Activated CD8-positive, alpha-beta T cell treated with anti-CD3 and anti-CD28 coated beads, Interleukin-2, amount 10 ng/mL, durations not matched to agents 7 days and 5 days (primary cell): ENCODE data around the gene GDPD3. TPM values are rescaled to one million over a fixed set of nuclear protein-coding genes. Genes with fewer than 3 reads are reported as not detected.

ENCODE experiments used
- ATAC-seq: fragments of 150-1000 bp; cut with Tn5 transposase; one replicate; pipeline ENCODE4 v1.10.0; 2021; ENCODE audit warnings: moderate library complexity
- CTCF ChIA-PET: fragments of 350-600 bp; sonication (Branson Sonifier 250); formaldehyde crosslinking; loops from one replicate; lab custom pipeline; 2021; ENCODE audit warnings: antibody characterized with exemption; lab: Charles Lee
- POLR2A ChIA-PET: fragments of 350-600 bp; sonication (Branson Sonifier 250); formaldehyde crosslinking; loops from one replicate; lab custom pipeline; 2021; ENCODE audit warnings: antibody characterized with exemption; lab: Charles Lee
- DNase-seq: peaks from one replicate; pipeline ENCODE4 v3.0.0-alpha.2; 2020
- H3K27ac Mint-ChIP-seq: one replicate; pipeline ENCODE4 v1.8.0; 2021; ENCODE audit warnings: mild to moderate bottlenecking, mixed read lengths
- H3K27me3 Mint-ChIP-seq: one replicate; pipeline ENCODE4 v1.8.0; 2021; ENCODE audit warnings: low read depth, mixed read lengths
- H3K36me3 Mint-ChIP-seq: one replicate; pipeline ENCODE4 v1.8.0; 2021; ENCODE audit warnings: low read depth, mixed read lengths
- H3K4me1 Mint-ChIP-seq: one replicate; pipeline ENCODE4 v1.8.0; 2021; ENCODE audit warnings: low read depth, mixed read lengths
- H3K4me3 Mint-ChIP-seq: one replicate; pipeline ENCODE4 v1.8.0; 2021; ENCODE audit warnings: mild to moderate bottlenecking, mixed read lengths
- H3K9me3 Mint-ChIP-seq: one replicate; pipeline ENCODE4 v1.8.0; 2022; ENCODE audit warnings: mixed read lengths; ENCODE audit not compliant: insufficient read depth
- total RNA-seq, 2 experiments: library from RNA; stranded (reverse); gene quantifications; one replicate each; pipeline ENCODE4 v1.2.3, GENCODE V29; 2021

Gene GDPD3
- total RNA-seq, 2 experiments from 2014 or later: 10.5 to 12.6 TPM

DNA sequence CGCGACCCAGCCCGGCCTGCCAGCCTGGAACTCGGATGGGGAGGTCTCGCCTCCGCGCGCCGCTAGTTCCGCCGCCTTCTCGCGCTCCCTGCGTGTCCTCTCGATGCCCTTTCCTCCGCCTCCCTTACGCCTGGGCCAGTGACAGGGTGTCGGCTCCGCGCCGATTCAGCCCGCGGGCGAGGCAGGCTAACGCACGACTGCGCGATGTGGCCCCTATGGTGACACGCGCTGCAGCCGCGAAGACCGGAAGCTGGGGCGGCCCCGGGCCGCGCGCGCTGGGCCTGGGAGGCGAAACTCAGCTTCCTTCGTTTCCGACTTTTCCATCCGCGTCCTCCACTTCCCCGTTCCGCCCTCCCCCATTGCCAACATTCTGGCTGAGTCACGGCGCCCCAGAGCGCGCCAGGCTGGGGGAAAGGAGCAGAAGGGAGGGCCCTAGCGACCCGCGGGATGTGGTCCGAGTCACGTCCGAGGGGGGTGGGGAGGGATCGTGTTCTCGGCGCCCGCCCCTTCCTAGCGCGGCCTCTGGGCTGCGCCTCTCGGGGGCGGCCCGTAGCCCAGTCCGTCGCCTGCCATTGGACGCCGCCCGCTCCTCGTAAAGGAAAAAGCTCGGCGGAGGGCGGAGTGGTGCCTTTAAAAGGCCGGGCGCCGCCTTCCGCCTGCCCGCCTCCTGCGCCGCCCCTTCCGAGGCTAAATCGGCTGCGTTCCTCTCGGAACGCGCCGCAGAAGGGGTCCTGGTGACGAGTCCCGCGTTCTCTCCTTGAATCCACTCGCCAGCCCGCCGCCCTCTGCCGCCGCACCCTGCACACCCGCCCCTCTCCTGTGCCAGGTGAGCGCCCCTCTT is 48.0 kb downstream of the GDPD3 start, which contains the start of gene ALDOA:
TSS of gene ALDOA (plus strand) at position 659 of the 841 bp plus-strand sequence. CDS start 1,138 bp downstream, outside the sequence.
- peaks cover 56% of the 10 kb centered on the region for H3K36me3 Mint-ChIP-seq
- DNase-seq (peak; percentile 98), ATAC-seq (peak; percentile 88)
- H3K27me3 Mint-ChIP-seq: no peaks in the 10 kb centered on the region
- H3K27ac Mint-ChIP-seq: peak within 1 kb of the TSS; percentile 98
- ChIA-PET CTCF (interaction anchor here (0.7 to 6.7 kb wide), 9 partner anchors 8 to 120 kb away, joined by 3 to 82 read pairs (median 5); partner anchors contain the start of genes PPP4C, TBX6 and TLCD3B), POLR2A (interaction anchor here (0.6 to 5.6 kb wide), 12 partner anchors 8 to 567 kb away, joined by 3 to 60 read pairs (median 6); partner anchors contain the start of genes CD2BP2, CORO1A, PPP4C and TBX6)
- H3K4me3 Mint-ChIP-seq: peak within 1 kb of the TSS; percentile 99
- H3K9me3 Mint-ChIP-seq: no peaks in the 10 kb centered on the region
- H3K4me1 Mint-ChIP-seq: peaks cover 44% of the 10 kb centered on the region

DNA sequence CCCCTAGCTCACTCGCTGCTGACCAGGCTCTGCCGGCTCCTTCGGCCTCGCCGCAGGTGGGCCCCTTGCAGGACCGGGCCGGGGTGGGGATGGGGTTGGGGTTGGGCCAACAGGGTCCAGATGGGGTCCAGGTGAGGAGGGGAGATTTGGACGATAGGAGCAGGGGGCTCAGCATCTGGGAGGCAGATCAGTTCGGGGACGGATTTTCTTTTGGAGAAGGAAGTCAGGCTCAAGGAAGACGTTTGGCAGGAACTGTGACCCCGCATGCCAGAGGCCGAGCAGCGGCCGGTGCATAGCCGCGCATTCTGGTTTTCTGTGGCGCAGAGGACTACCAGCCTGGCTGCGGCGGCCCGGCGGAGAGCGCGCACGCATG is 48.6 kb downstream of the GDPD3 start:
- peaks cover 50% of the 10 kb centered on the region for H3K36me3 Mint-ChIP-seq
- ATAC-seq (no peak), DNase-seq (peak; percentile 34)
- H3K4me1 Mint-ChIP-seq: peaks cover 39% of the 10 kb centered on the region
- ChIA-PET CTCF (interaction anchor here (1.8 to 6.7 kb wide), 3 partner anchors 11 to 121 kb away, joined by 7 to 82 read pairs (median 64); partner anchors contain the start of gene TBX6), POLR2A (interaction anchor here (1.3 to 5.6 kb wide), 7 partner anchors 8 to 291 kb away, joined by 3 to 60 read pairs (median 9); partner anchors contain the start of genes CD2BP2, CORO1A, PPP4C and TBX6)
- no peaks in the 10 kb centered on the region for H3K9me3 Mint-ChIP-seq
- H3K27me3 Mint-ChIP-seq: no peaks in the 10 kb centered on the region
- H3K4me3 Mint-ChIP-seq: peak overlapping the region; percentile 99
- H3K27ac Mint-ChIP-seq: peak overlapping the region; percentile 98

DNA sequence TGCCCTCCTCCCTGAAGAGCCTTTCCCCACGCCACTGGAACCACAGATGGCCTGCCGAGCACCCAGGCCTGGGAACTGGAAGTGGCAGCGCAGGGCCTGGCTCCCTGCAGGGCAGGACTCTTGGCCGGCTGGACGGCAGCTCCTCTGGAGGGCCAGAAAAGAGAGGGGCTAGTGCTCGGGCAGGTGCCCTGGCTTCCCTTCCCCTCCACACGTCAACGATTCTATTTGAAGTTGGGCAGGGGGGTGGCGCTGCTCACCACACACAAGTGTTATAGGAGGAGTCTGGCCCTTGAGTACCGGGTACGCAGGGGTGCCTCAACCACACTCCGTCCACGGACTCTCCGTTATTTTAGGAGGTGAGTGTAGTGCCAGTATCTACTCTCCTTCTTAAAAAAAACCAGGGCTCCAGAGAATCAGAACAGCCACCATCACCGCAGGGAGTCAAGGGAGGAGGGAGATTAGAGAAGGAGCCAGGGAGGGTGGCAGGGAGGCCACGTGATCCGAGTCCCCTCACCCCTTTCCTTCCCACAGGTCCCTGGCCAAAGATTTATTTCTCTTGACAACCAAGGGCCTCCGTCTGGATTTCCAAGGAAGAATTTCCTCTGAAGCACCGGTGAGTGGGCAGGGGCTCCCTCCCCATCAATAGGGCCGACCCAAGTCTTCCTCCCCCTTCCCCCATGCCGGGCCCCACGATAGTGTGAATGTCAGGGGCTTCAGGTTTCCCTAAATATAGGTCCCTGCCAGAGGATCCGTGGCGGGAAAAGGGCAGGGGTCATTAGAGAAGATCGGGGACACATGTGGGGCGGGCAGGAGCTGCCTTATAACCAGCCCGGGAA is 49.2 kb downstream of the GDPD3 start:
- H3K4me3 Mint-ChIP-seq: peak overlapping the region; percentile 99
- H3K9me3 Mint-ChIP-seq: no peaks in the 10 kb centered on the region
- ChIA-PET POLR2A (interaction anchor here (0.6 to 5.6 kb wide), 5 partner anchors 9 to 405 kb away, joined by 3 to 60 read pairs (median 6); partner anchors contain the start of genes TBX6 and YPEL3), CTCF (interaction anchor here (0.8 to 6.7 kb wide), 7 partner anchors 11 to 248 kb away, joined by 3 to 82 read pairs (median 7); partner anchors contain the start of genes PAGR1 and TBX6)
- no peaks in the 10 kb centered on the region for H3K27me3 Mint-ChIP-seq
- peaks cover 33% of the 10 kb centered on the region for H3K4me1 Mint-ChIP-seq
- peak overlapping the region; percentile 98 for H3K27ac Mint-ChIP-seq
- DNase-seq (peak; percentile 79), ATAC-seq (peak; percentile 16)
- H3K36me3 Mint-ChIP-seq: peaks cover 44% of the 10 kb centered on the region

- H3K36me3 Mint-ChIP-seq: peaks cover 40% of the 10 kb centered on the region
- no peaks in the 10 kb centered on the region for H3K27me3 Mint-ChIP-seq
- H3K4me3 Mint-ChIP-seq: peak overlapping the region; percentile 99
- ChIA-PET POLR2A (interaction anchor here (0.6 to 1.6 kb wide), 4 partner anchors 10 to 406 kb away, joined by 3 to 6 read pairs (median 4); a partner anchor contains a TSS), CTCF (interaction anchor here (0.8 to 6.7 kb wide), 5 partner anchors 10 to 248 kb away, joined by 3 to 82 read pairs (median 4); partner anchors contain the start of genes PAGR1 and TBX6)
- DNase-seq (no peak), ATAC-seq (no peak)
- H3K27ac Mint-ChIP-seq: peak overlapping the region; percentile 98
- peaks cover 27% of the 10 kb centered on the region for H3K4me1 Mint-ChIP-seq
- no peaks in the 10 kb centered on the region for H3K9me3 Mint-ChIP-seq
These were observed 50.0 kb downstream of the GDPD3 start for GRCh38 chr16:30063278-30063892.

- Mint-ChIP-seq H3K27me3 (no peaks in the 10 kb centered on the region), H3K4me1 (peaks cover 11% of the 10 kb centered on the region), H3K4me3 (no peak overlapping the region), H3K27ac (no peak overlapping the region), H3K9me3 (no peaks in the 10 kb centered on the region), H3K36me3 (peaks cover 20% of the 10 kb centered on the region)
- ChIA-PET CTCF (interaction anchor here (1.0 to 1.3 kb wide), 2 partner anchors 30 to 338 kb away, joined by 3 read pairs; partner anchors contain the start of gene TBX6), POLR2A (interaction anchor here (0.9 kb wide), 1 partner anchor 8 kb away, joined by 3 read pairs; a partner anchor contains a TSS)
- ATAC-seq (no peak), DNase-seq (no peak)
These were observed 52.3 kb downstream of the GDPD3 start for GRCh38 chr16:30060836-30061554.

DNA sequence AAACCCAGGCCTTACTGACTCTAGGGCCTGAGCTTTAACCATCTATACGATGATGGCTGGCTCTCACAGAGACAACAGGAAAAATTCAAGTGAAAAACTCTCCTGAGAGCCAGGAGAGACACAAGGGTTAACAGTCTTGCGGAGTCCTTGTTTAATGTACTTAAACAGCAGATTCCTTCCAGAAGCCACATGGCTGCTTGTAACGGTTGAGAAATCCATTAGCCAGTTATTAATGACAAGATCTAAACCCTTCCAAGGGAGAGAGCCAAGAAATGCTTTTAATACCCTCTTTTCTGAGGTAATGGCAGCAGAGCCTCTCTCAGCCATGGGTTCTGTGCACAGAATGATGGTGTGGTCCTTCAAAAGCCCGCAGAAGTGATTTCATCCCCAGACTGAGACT is 53.0 kb downstream of the GDPD3 start:
- Mint-ChIP-seq H3K9me3 (no peaks in the 10 kb centered on the region), H3K27me3 (no peaks in the 10 kb centered on the region), H3K4me3 (no peak overlapping the region), H3K27ac (no peak overlapping the region), H3K36me3 (peaks cover 14% of the 10 kb centered on the region), H3K4me1 (peaks cover 15% of the 10 kb centered on the region)
- CTCF ChIA-PET: no interaction called here
- no peak for DNase-seq
- no peak for ATAC-seq
- POLR2A ChIA-PET: no interaction called here

- ChIA-PET POLR2A (interaction anchor here (1.2 kb wide), 1 partner anchor 10 kb away, joined by 7 read pairs; the partner anchor contains the start of gene ALDOA), CTCF (interaction anchor here (0.6 to 6.8 kb wide), 23 partner anchors 11 to 354 kb away, joined by 3 to 82 read pairs (median 5); partner anchors contain the start of genes ALDOA, CORO1A, MVP and PPP4C)
- peak; percentile 76 for ATAC-seq
- Mint-ChIP-seq H3K27me3 (no peaks in the 10 kb centered on the region), H3K9me3 (no peaks in the 10 kb centered on the region), H3K4me3 (peak overlapping the region; percentile 43), H3K36me3 (peaks cover 5% of the 10 kb centered on the region), H3K4me1 (peaks cover 33% of the 10 kb centered on the region), H3K27ac (no peak overlapping the region)
- peak; percentile 76 for DNase-seq
These were observed 58.3 kb downstream of the GDPD3 start for GRCh38 chr16:30054959-30055553.

Other genes with a start within 250 kb of the GDPD3 start
- gene SEZ6L2, start 214.0 kb downstream of the GDPD3 start, total RNA-seq: not detected
- under 1 TPM in 1 of 2 experiments, not detected in 1; 0.24 TPM for gene ASPHD1, start 213.0 kb downstream of the GDPD3 start, total RNA-seq
- 10 to 100 TPM; 33.8 to 35.5 TPM for gene KCTD13, start 187.3 kb downstream of the GDPD3 start, total RNA-seq
- gene TMEM219, start 151.5 kb downstream of the GDPD3 start, total RNA-seq: 10 to 100 TPM; 57.8 to 61.0 TPM
- 10 to 100 TPM; 48.9 to 49.8 TPM for gene TAOK2, start 139.7 kb downstream of the GDPD3 start, total RNA-seq
- 10 to 100 TPM; 46.4 to 47.3 TPM for gene HIRIP3, start 117.9 kb downstream of the GDPD3 start, total RNA-seq
- gene INO80E, start 117.3 kb downstream of the GDPD3 start, total RNA-seq: 100 to 1,000 TPM; 104 to 117 TPM
- under 1 TPM in 1 of 2 experiments, not detected in 1; 0.34 TPM for gene DOC2A, start 102.5 kb downstream of the GDPD3 start, total RNA-seq
- gene C16orf92, start 90.3 kb downstream of the GDPD3 start, total RNA-seq: not detected
- 1 to 10 TPM; 4.6 TPM for gene TLCD3B, start 82.3 kb downstream of the GDPD3 start, total RNA-seq
- 1,000 to 10,000 TPM; 1,738 to 1,843 TPM for gene ALDOA, start 47.8 kb downstream of the GDPD3 start, total RNA-seq
- 100 to 1,000 TPM; 157 TPM for gene PPP4C, start 37.5 kb downstream of the GDPD3 start, total RNA-seq
- gene TBX6, start 21.6 kb downstream of the GDPD3 start, total RNA-seq: 1 to 10 TPM; 1.3 TPM
- 10 to 100 TPM; 29.4 to 34.5 TPM for gene YPEL3, start 17.3 kb downstream of the GDPD3 start, total RNA-seq
- 10 to 100 TPM; 83.5 to 93.7 TPM for gene MAPK3, start 9.7 kb upstream of the GDPD3 start, total RNA-seq
- 1,000 to 10,000 TPM; 1,875 to 1,983 TPM for gene CORO1A, start 70.1 kb upstream of the GDPD3 start, total RNA-seq
- gene BOLA2B, start 80.1 kb upstream of the GDPD3 start, total RNA-seq: 100 to 1,000 TPM; 205 to 212 TPM
- gene SLX1A, start 80.3 kb upstream of the GDPD3 start, total RNA-seq: 100 to 1,000 TPM; 115 to 123 TPM
- 10 to 100 TPM; 28.9 to 32.8 TPM for gene SULT1A3, start 85.7 kb upstream of the GDPD3 start, total RNA-seq
- 10 to 100 TPM; 12.6 to 24.3 TPM for gene NPIPB13, start 134.9 kb upstream of the GDPD3 start, total RNA-seq
- gene CD2BP2, start 241.8 kb upstream of the GDPD3 start, total RNA-seq: 10 to 100 TPM; 62.7 to 67.5 TPM